Neuronal stem cell (in vitro differentiated cells): ENCODE data around the gene RBP5.

Source experiments
- DNase-seq: peaks from one replicate; pipeline ENCODE4 v3.0.0-alpha.2; 2013; ENCODE audit warnings: low spot score
- H2AFZ ChIP-seq: one replicate; pipeline ENCODE4 v1.6.1; 2013; ENCODE audit warnings: mild to moderate bottlenecking, low read length, inconsistent platforms
- H2AK5ac ChIP-seq: 2 replicates; pipeline ENCODE4 v1.6.1; 2013; ENCODE audit warnings: low read depth, mild to moderate bottlenecking, inconsistent platforms, low read length, moderate library complexity, mixed read lengths
- H2BK120ac ChIP-seq: 2 replicates; pipeline ENCODE4 v1.6.1; 2013; ENCODE audit warnings: low read depth, mild to moderate bottlenecking, inconsistent platforms, low read length, moderate library complexity, mixed read lengths
- H2BK12ac ChIP-seq: one replicate; pipeline ENCODE4 v1.6.1; 2013; ENCODE audit warnings: low read length, inconsistent platforms
- H2BK15ac ChIP-seq: 2 replicates; pipeline ENCODE4 v1.6.1; 2013; ENCODE audit warnings: mild to moderate bottlenecking, low read length, inconsistent platforms, mixed read lengths
- H2BK5ac ChIP-seq: one replicate; pipeline ENCODE4 v1.6.1; 2013; ENCODE audit warnings: inconsistent platforms, mild to moderate bottlenecking, low read length, moderate library complexity
- H3K14ac ChIP-seq: one replicate; pipeline ENCODE4 v1.6.1; 2013; ENCODE audit warnings: low read length, inconsistent platforms
- H3K18ac ChIP-seq: 2 replicates; pipeline ENCODE4 v1.6.1; 2013; ENCODE audit warnings: low read length, inconsistent platforms
- H3K23ac ChIP-seq: 2 replicates; pipeline ENCODE4 v1.6.1; 2013; ENCODE audit warnings: low read depth, mild to moderate bottlenecking, mixed read lengths, low read length, inconsistent platforms; ENCODE audit not compliant: poor library complexity
- H3K27ac ChIP-seq: replicated peaks from 3 replicates; pipeline ENCODE4 v1.5.1; 2013; ENCODE audit warnings: low read length, inconsistent platforms
- H3K27me3 ChIP-seq, 3 experiments: 2 replicates each; pipeline ENCODE4 v1.6.1; 2013; ENCODE audit warnings: low read length in 3 of 3, mild to moderate bottlenecking in 2 of 3, inconsistent platforms in 1 of 3, low read depth in 1 of 3, mixed read lengths in 1 of 3, moderate library complexity in 1 of 3; ENCODE audit not compliant: control insufficient read depth in 3 of 3, insufficient read depth in 3 of 3
- H3K36me3 ChIP-seq, 2 donors: replicated peaks in 1 of 2; 2 replicates each; pipeline ENCODE4 v1.6.1; 2013; ENCODE audit warnings: low read length in 2 of 2; ENCODE audit not compliant: control insufficient read depth in 2 of 2, insufficient read depth in 2 of 2
- H3K4ac ChIP-seq: 2 replicates; pipeline ENCODE4 v1.6.1; 2013; ENCODE audit warnings: inconsistent platforms, mild to moderate bottlenecking, low read length, moderate library complexity
- H3K4me1 ChIP-seq, 2 donors: 1 replicate in 1 of 2; 2 replicates in 1 of 2; pipeline ENCODE4 v1.6.1; 2013; ENCODE audit warnings: low read length in 2 of 2, low read depth in 1 of 2; ENCODE audit not compliant: control insufficient read depth in 2 of 2, insufficient read depth in 1 of 2
- H3K4me2 ChIP-seq: one replicate; pipeline ENCODE4 v1.6.1; 2013; ENCODE audit warnings: mild to moderate bottlenecking, low read length, inconsistent platforms; ENCODE audit not compliant: insufficient read depth, poor library complexity, severe bottlenecking
- H3K4me3 ChIP-seq, 2 donors: 2 replicates each; pipeline ENCODE4 v1.5.1; 2013; ENCODE audit warnings: low read length in 2 of 2, mild to moderate bottlenecking in 2 of 2, inconsistent platforms in 1 of 2, moderate library complexity in 1 of 2
- H3K79me1 ChIP-seq: one replicate; pipeline ENCODE4 v1.6.1; 2013; ENCODE audit warnings: low read depth, mild to moderate bottlenecking, inconsistent platforms, low read length, moderate library complexity
- H3K9ac ChIP-seq: one replicate; pipeline ENCODE4 v1.6.1; 2013; ENCODE audit warnings: mild to moderate bottlenecking, low read depth, low read length, inconsistent platforms; ENCODE audit not compliant: poor library complexity
- H3K9me3 ChIP-seq, 2 donors: replicated peaks in 1 of 2; 2 replicates each; pipeline versions ENCODE3 to v1.6.1; 2013; ENCODE audit warnings: low read length in 2 of 2, mild to moderate bottlenecking in 2 of 2, inconsistent platforms in 1 of 2, low read depth in 1 of 2, mixed read lengths in 1 of 2, moderate library complexity in 1 of 2; ENCODE audit not compliant: control insufficient read depth in 2 of 2, insufficient read depth in 1 of 2
- H4K8ac ChIP-seq: one replicate; pipeline ENCODE4 v1.6.1; 2013; ENCODE audit warnings: low read depth, mild to moderate bottlenecking, inconsistent platforms, low read length, moderate library complexity
- H4K91ac ChIP-seq: one replicate; pipeline ENCODE4 v1.6.1; 2013; ENCODE audit warnings: low read length, low read depth, mild to moderate bottlenecking, inconsistent platforms; ENCODE audit not compliant: poor library complexity
- WGBS, 2 donors: extraction: QIAGEN DNeasy Blood & Tissue Kit; methylation state at CpG; one replicate each; pipeline ENCODE4 v1.1.7; 2013; ENCODE audit warnings: missing lambda C conversion rate in 2 of 2, mixed read lengths in 1 of 2; ENCODE audit not compliant: insufficient read length in 2 of 2, insufficient replicate concordance in 1 of 2; ENCODE audit errors: extremely low coverage in 2 of 2; 5-methylcytosine and 5-hydroxymethylcytosine counted together

Gene RBP5

GRCh38 chr12:7091660-7092228 is 36.9 kb downstream of the RBP5 start:
- no peaks in the 10 kb centered on the region for H3K36me3 ChIP-seq
- peak overlapping the region; percentile 26 for H3K23ac ChIP-seq
- no peak overlapping the region for H3K4me2 ChIP-seq
- no peak overlapping the region for H3K14ac ChIP-seq
- no peak overlapping the region for H2BK12ac ChIP-seq
- no peak for DNase-seq
- no peak overlapping the region for H3K9ac ChIP-seq
- H4K8ac ChIP-seq, result no peak overlapping the region
- H3K79me1 ChIP-seq, result peaks cover 1% of the 10 kb centered on the region
- H3K18ac ChIP-seq, result peak overlapping the region; percentile 53
- peak overlapping the region; percentile 41 for H2BK15ac ChIP-seq
- no peak overlapping the region for H4K91ac ChIP-seq
- H2AK5ac ChIP-seq, result peak overlapping the region; percentile 64
- H3K27me3 ChIP-seq, result no peaks in the 10 kb centered on the region
- WGBS, 2 donors, result no CpG with 5 or more reads among the region's 10 CpGs
- H3K4me1 ChIP-seq, result peaks cover 6 to 14% of the 10 kb centered on the region in 2 donors
- no peak overlapping the region for H3K4me3 ChIP-seq
- no peak overlapping the region for H3K4ac ChIP-seq
- no peaks in the 10 kb centered on the region for H3K9me3 ChIP-seq
- no peak overlapping the region for H3K27ac ChIP-seq
- H2BK5ac ChIP-seq, result no peak overlapping the region
- H2AFZ ChIP-seq, result peak overlapping the region; percentile 69
- H2BK120ac ChIP-seq, result no peak overlapping the region

DNA sequence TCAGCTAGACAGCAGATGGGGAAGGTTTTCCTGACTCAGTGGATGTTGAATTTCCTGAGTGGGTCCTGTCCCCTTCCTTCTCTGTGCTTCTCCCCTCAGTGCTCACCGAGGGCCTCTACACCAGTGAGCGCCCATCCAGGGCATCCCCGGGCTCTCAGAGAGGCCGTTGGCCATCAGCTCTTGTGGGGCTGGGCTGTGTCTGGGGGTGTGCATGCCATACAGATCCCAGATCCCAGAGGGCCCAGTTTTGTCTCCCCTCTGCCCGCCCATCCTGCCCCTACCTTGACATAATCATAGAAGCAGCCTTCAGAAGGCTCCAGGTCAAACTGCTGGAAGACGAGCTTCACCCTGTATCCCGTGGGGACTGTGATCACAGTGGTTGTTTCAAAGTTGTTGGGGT is 37.5 kb downstream of the RBP5 start:
- no peak for DNase-seq
- Histone ChIP-seq H3K9me3 (no peaks in the 10 kb centered on the region), H2BK12ac (no peak overlapping the region), H3K9ac (no peak overlapping the region), H2BK5ac (no peak overlapping the region), H3K36me3 (no peaks in the 10 kb centered on the region), H3K14ac (no peak overlapping the region), H2BK15ac (peak overlapping the region; percentile 41), H3K23ac (no peak overlapping the region), H3K18ac (no peak overlapping the region), H4K91ac (no peak overlapping the region), H4K8ac (no peak overlapping the region), H3K4me2 (no peak overlapping the region), H2BK120ac (no peak overlapping the region), H3K4ac (no peak overlapping the region), H3K79me1 (no peaks in the 10 kb centered on the region), H2AFZ (peak overlapping the region; percentile 77), H3K27me3 (no peaks in the 10 kb centered on the region), H3K27ac (no peak overlapping the region), H2AK5ac (no peak overlapping the region), H3K4me3 (no peak overlapping the region), H3K4me1 (peaks cover 6 to 14% of the 10 kb centered on the region in 2 donors)
- WGBS, 2 donors, result no CpG with 5 or more reads among the region's 7 CpGs

DNA sequence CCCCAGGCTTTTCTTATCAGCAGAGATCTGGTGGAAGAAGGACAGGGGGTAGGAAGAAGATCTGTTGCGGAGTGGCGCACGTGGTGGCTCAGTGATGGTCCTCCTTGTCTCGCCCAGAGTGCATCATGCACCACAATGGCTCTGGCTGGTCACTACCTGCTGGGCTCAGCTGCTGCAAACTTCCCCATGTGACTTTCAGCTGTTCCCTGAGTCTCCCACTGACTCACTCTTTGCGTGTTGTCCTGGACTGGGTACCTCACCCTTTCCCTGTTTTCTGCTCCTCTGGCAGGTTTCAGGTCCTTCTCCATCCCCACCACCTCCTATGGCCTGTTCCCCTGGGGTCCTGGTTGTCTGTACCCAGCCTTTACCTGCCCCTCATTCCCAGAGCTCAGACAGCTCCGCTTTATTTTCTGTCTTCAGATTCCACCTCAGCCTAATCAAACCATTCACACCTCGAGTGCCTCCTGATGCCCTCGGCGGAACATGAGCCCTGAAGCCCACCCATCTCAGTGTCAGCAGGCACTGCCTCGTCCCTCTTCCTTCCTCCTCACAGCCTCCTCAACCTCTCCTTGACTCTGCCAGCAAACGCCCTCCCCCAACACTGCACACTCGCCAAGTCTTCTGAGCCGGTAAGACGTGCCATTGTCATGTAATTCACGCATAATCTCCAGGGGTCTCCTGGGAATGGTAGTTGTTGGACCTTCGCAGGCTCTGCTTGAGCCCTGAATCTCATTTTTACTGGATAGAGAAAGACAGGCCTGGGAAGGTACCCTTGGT is 38.3 kb downstream of the RBP5 start:
- Histone ChIP-seq H3K4me3 (no peak overlapping the region), H4K91ac (no peak overlapping the region), H3K9me3 (peaks cover 0 to under 1% of the 10 kb centered on the region in 2 donors), H2BK12ac (no peak overlapping the region), H3K23ac (no peak overlapping the region), H3K27me3 (no peaks in the 10 kb centered on the region), H3K9ac (no peak overlapping the region), H3K4ac (no peak overlapping the region), H2BK120ac (no peak overlapping the region), H3K79me1 (no peaks in the 10 kb centered on the region), H3K18ac (no peak overlapping the region), H2AK5ac (no peak overlapping the region), H4K8ac (no peak overlapping the region), H3K4me1 (peaks cover 6 to 14% of the 10 kb centered on the region in 2 donors), H2AFZ (peak overlapping the region; percentile 77), H3K27ac (no peak overlapping the region), H2BK15ac (no peak overlapping the region), H2BK5ac (no peak overlapping the region), H3K36me3 (no peaks in the 10 kb centered on the region), H3K14ac (no peak overlapping the region), H3K4me2 (no peak overlapping the region)
- WGBS, 2 donors, result no CpG with 5 or more reads among the region's 16 CpGs
- no peak for DNase-seq

GRCh38 chr12:7089196-7089871 is 39.4 kb downstream of the RBP5 start:
- Histone ChIP-seq H3K27ac (no peak overlapping the region), H3K79me1 (no peaks in the 10 kb centered on the region), H3K27me3 (no peaks in the 10 kb centered on the region), H2BK15ac (no peak overlapping the region), H3K23ac (no peak overlapping the region), H2BK12ac (no peak overlapping the region), H2AK5ac (peak overlapping the region; percentile 11), H3K4me3 (no peak overlapping the region), H3K9me3 (peaks cover 0 to 1% of the 10 kb centered on the region in 2 donors), H2AFZ (no peak overlapping the region), H3K14ac (no peak overlapping the region), H4K91ac (no peak overlapping the region), H2BK5ac (no peak overlapping the region), H2BK120ac (no peak overlapping the region), H4K8ac (no peak overlapping the region), H3K18ac (peak overlapping the region; percentile 12), H3K4me2 (no peak overlapping the region), H3K36me3 (peaks cover 0 to 2% of the 10 kb centered on the region in 2 donors), H3K4me1 (peaks cover 6 to 14% of the 10 kb centered on the region in 2 donors), H3K9ac (no peak overlapping the region), H3K4ac (no peak overlapping the region)
- DNase-seq, result no peak
- no CpG with 5 or more reads among the region's 11 CpGs for WGBS, 2 donors
